GM18520 (cell line): ENCODE data around the gene ZBTB7C.

Experiments used
- ATAC-seq: cut with Tn5 transposase; IDR thresholded peaks from one replicate; pipeline ENCODE4 v1.9.1; 2021; ENCODE audit not compliant: unreplicated experiment

The ZBTB7C gene

GRCh38 chr18:48200631-48201336 is 208.4 kb downstream of the ZBTB7C start:
- ATAC-seq = no peak

- ATAC-seq = no peak
These were observed 209.8 kb downstream of the ZBTB7C start for GRCh38 chr18:48199399-48199798.

GRCh38 chr18:48197819-48198218 is 211.4 kb downstream of the ZBTB7C start:
- ATAC-seq = no peak

GRCh38 chr18:48195787-48196186 is 213.4 kb downstream of the ZBTB7C start:
- no peak for ATAC-seq

GRCh38 chr18:48194591-48195181 is 214.5 kb downstream of the ZBTB7C start:
- no peak for ATAC-seq

GRCh38 chr18:48193521-48194492 is 215.4 kb downstream of the ZBTB7C start:
- no peak for ATAC-seq

GRCh38 chr18:48192542-48192941 is 216.6 kb downstream of the ZBTB7C start:
- ATAC-seq = no peak

- no peak for ATAC-seq
These were observed 217.7 kb downstream of the ZBTB7C start for GRCh38 chr18:48191494-48191893.

- no peak for ATAC-seq
These were observed 218.2 kb downstream of the ZBTB7C start for GRCh38 chr18:48190994-48191393.

GRCh38 chr18:48188609-48189008 is 220.6 kb downstream of the ZBTB7C start:
- no peak for ATAC-seq

- ATAC-seq = no peak
These were observed 222.3 kb downstream of the ZBTB7C start for GRCh38 chr18:48186861-48187260.

GRCh38 chr18:48186131-48186766 is 222.9 kb downstream of the ZBTB7C start:
- no peak for ATAC-seq

GRCh38 chr18:48184118-48184517 is 225.1 kb downstream of the ZBTB7C start:
- no peak for ATAC-seq

GRCh38 chr18:48183613-48184012 is 225.6 kb downstream of the ZBTB7C start:
- no peak for ATAC-seq

- ATAC-seq = no peak
These were observed 226.4 kb downstream of the ZBTB7C start for GRCh38 chr18:48182779-48183178.

GRCh38 chr18:48181857-48182256 is 227.3 kb downstream of the ZBTB7C start:
- ATAC-seq = no peak

GRCh38 chr18:48181087-48181823 is 227.9 kb downstream of the ZBTB7C start:
- no peak for ATAC-seq

GRCh38 chr18:48179666-48180065 is 229.5 kb downstream of the ZBTB7C start:
- ATAC-seq = no peak

GRCh38 chr18:48179001-48179400 is 230.2 kb downstream of the ZBTB7C start:
- ATAC-seq = no peak

GRCh38 chr18:48176909-48177308 is 232.3 kb downstream of the ZBTB7C start:
- no peak for ATAC-seq
